NCI-H226 (cell line): ENCODE measurements around the gene MZF1.
"Not testable (repeated sequence)": the region's sequence is repeated elsewhere in the genome, so short reads cannot be mapped to it uniquely, and the experiment has no call there.

Experiments
- DNase-seq: peaks from one replicate; pipeline ENCODE4 v3.0.0-alpha.2; 2015

MZF1 gene

DNA sequence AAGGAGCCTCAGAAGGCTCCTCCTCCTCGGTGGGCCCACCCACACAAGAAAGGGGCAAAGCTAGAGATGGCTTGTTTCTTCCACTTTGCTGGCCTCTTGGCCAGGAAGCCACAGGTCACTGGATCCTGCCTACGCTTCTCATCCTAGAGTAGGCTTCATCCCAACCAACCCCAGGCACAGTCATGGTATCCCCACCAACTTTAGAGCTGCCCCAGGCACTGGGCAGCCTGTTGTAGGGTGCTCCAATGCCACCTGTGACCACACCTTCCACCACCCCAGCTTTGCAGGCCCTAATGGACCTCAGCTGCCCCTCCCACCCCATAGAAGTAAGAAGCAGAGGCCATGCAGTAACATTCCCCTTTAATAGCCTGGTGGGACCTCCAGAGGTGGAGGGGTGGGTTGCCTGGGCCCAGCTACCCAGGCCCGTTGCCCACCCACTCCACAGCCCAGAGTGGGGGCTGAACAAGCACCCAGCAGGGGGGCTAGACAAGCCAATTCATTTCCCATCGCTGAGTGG is 17.7 kb downstream of the MZF1 start:
- DNase-seq = no peak

DNA sequence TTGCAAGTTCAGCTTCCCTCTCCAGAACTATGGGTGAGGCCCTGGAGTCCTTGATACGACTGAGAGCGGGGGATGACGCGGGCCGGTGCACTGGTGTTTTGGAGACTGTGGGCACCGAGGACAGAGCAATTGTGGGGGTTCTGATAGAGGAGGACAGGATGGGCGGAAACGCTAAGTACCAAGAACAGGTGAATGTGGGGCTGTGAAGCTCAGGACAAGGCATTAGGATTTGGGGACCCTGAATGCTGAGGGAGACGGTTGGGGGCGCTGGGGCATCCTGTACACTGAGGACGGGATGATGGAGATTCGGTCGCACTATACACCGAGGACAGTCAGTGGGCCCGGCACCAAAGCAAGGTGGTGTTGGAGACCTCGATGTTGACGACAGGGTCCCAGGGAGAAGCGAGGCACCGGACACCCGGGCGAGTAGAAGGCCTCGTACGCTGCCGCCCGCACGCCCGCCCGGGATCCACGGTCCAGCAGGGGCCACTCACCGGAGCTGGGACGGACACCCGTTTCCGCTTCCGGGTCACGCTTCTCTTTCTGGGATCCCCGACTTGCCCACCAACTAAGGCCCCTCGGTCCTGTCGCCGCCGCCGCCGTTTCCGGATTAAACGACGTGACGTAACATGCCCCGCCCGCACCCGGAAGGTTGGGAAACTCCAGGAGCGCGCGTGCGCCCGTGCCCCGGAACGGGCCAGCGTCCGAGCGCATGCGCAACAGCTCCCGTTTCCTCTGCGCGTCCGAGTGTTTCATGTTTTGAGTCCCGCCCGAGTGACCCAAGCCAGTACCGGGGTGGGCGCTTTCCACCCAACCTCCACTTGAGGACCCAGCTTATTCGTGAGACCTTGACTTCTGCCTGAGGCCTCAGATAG is 18.4 kb downstream of the MZF1 start, which contains the start of gene CHMP2A:
Gene CHMP2A (minus strand): TSS at position 612 of the 875 bp plus-strand sequence. CDS start 893 bp downstream, outside the sequence.
- DNase-seq = peak; percentile 96

DNA sequence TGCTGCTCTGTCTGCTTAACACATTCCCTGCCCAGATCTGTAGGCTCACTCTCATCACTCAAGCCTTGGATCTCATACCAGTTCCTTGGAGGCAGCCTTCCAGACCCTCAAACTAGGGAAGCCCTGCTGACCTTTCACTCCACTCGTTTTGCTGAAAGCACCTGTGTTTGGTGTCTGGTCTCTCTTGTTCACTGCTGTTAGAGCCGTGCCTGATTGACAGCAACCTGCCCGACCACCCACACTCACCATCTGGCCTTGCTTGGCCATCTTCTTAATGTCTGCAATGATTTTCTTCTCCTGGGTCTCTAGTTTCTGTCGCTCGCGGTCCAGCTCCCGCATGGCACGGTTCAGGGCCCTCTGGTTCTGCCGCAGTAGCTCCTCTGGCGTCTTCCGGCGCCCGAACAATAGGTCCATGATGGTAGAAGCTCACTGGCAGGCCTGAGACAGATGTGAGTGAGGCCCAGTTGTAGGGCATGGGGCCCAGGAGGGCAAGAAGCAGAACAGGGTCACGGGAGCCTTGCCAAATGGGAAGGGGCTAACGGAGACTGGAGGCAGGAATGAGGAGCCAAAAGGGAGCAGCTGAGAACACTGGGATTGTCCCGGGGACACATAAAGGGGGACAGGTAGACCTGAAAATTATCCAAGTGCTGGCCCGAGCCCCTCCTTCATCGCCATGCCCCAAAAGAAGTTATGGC is 19.2 kb downstream of the MZF1 start:
- DNase-seq = no peak

DNA sequence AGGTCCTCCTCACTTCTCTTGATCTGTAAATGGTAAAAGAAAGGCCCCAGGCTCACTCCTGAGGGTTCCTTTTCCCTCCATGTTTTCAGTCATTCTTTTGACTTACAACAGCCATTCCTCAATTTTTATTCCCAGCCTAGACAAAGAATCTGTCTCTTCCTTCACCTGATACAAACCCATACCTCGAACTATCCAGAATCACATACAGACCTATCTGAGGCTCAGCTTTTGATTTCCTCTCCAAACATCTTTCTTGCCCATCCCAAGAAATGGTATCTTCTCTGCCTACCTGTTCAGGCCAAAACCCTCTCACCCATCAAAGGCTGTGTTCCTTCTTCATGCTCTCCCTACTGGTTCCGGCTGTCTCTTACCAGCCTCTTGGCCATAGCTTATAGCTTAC is 20.5 kb downstream of the MZF1 start:
- DNase-seq = no peak

DNA sequence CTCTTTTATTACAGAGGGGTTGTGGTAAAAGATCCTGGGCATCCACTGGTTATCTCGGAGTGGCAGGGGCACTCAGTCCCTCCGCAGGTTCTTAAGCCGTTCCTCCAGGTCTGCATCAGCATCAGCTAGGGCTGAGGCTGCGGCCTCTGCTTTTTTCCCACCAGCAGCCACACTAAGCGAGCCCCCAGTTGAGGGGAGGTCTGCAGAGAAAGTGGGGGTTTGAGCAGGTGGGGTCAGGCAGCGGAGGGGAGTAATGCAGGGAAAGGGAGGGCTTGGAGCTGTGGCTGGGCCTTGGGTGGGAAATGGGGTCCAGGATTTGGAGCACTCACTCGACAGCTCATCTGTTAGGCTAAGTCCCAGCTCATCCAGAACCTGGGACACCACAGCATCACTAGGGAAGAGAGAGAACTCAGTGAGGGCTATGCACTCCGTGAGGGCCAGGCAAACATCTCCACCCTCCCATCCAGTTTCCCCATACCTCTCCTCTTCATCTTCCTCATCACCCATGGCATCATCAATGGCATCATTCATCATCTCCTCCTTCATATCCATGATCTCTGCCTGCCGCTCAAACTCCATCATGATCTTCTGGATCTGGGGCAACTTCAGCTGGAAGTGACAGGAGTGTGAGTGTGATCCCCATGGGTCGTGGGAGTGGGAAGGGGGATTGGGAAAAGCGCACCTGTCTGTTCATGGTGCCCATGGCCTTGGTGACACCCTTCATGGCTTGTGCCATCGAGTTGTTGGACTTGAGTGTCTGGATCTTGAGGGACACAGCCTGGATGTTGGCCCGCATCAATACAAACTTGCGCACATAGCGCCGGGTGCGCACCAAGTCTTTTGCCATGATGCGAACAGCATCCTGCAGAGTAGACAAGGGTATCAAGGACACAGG is 21.3 kb downstream of the MZF1 start:
- no peak for DNase-seq

DNA sequence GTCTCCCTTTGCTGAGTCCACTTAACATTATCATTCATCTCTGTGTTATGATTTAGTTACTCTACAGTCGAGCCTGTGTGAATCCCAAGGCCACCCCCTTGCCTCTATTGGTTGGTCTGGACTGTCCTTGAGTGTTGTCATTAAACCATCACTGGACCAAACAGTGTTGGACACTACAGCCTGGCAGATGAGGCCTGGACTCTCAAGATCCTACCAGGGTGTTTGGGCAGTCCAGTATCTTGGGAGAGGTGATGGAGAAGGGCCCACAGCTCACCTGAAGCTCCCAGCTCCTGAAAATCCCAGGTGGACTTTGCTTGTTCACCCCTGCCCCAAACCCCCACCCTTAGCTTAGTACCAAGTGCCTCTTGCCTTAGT is 22.0 kb downstream of the MZF1 start:
- DNase-seq = no peak

DNA sequence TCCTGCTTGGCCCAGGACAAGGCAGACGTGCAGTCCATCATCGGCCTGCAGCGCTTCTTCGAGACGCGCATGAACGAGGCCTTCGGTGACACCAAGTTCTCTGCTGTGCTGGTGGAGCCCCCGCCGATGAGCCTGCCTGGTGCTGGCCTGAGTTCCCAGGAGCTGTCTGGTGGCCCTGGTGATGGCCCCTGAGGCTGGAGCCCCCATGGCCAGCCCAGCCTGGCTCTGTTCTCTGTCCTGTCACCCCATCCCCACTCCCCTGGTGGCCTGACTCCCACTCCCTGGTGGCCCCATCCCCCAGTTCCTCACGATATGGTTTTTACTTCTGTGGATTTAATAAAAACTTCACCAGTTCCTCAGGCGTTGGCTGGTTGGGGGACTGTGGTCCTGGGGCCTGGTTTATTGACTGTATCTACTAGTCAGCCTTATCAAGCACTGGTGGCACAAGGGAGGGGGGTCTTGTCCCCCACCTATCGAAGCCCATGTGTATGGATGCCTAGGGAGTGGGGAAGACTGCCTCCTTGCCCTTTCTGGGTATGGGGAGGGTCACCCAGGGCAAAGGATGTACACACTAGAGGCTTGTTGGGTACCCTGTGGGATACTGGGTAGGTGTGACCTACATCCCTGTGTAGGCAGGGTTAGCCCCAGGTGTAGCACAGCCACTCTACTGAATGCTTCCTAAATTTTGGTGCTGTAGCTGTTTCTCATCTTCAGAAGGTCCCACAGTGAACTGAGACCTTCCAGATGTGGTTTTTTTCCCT is 22.6 kb downstream of the MZF1 start:
- DNase-seq = no peak

DNA sequence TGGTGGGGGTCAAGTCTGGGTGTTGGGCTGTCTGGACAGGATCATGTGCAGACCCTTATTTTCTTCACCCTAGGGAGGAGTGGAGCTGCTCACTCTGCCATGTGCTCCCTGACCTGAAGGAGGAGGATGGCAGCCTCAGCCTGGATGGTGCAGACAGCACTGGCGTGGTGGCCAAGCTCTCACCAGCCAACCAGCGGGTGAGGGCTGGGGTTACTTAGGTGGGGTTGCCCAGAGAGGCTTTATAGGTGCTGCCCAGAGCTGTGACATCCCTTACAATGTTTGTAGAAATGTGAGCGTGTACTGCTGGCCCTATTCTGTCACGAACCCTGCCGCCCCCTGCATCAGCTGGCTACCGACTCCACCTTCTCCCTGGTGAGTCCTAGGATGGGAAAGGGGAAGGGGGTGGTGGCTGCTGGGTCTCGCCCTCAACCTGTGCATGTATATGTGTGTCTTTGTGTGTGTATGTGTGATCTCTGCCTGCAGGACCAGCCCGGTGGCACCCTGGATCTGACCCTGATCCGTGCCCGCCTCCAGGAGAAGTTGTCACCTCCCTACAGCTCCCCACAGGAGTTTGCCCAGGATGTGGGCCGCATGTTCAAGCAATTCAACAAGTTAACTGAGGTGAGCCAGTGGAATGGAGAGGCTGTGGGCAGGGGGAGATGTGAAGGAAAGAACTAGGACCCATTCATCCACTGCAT is 23.3 kb downstream of the MZF1 start:
- no peak for DNase-seq

DNA sequence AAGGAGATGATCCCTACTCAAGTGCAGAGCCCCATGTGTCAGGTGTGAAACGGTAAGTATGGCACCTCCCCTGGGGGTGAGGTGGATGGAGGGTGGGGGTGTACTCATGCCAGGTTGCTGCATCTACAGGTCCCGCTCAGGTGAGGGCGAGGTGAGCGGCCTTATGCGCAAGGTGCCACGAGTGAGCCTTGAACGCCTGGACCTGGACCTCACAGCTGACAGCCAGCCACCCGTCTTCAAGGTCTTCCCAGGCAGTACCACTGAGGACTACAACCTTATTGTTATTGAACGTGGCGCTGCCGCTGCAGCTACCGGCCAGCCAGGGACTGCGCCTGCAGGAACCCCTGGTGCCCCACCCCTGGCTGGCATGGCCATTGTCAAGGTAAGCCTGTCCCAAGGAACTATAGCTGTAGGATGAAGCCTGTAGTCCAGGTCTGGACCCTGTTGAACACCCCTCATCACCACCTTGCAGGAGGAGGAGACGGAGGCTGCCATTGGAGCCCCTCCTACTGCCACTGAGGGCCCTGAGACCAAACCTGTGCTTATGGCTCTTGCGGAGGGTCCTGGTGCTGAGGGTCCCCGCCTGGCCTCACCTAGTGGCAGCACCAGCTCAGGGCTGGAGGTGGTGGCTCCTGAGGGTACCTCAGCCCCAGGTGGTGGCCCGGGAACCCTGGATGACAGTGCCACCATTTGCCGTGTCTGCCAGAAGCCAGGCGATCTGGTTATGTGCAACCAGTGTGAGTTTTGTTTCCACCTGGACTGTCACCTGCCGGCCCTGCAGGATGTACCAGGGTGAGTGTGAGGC is 24.1 kb downstream of the MZF1 start:
- no peak for DNase-seq

DNA sequence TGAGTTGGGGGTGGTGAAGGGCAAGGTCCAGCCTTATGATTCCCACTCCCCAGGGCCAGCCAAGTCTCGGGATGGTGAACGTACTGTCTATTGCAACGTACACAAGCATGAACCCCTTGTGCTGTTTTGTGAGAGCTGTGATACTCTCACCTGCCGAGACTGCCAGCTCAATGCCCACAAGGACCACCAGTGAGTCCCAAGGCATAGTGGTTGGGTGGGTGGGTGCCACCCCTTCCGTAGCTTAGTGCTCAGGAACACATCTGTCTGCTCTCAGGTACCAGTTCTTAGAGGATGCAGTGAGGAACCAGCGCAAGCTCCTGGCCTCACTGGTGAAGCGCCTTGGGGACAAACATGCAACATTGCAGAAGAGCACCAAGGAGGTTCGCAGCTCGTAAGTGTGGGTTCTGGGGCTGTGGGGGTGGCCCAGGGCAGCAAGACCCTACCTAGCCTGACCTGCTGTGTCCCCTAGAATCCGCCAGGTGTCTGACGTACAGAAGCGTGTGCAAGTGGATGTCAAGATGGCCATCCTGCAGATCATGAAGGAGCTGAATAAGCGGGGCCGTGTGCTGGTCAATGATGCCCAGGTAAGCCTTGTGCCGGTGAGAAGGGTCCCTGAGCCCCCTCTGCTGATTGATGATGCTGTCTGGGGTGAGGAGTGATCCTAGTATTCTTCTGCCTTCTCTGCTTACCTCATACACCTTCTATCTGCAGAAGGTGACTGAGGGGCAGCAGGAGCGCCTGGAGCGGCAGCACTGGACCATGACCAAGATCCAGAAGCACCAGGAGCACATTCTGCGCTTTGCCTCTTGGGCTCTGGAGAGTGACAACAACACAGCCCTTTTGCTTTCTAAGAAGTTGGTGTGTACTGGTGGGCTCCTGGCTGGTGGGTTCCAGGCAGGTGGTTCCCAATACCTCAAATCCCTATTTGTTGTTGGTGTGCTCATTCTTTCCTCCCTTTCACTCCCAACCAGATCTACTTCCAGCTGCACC is 25.5 kb downstream of the MZF1 start:
- DNase-seq = no peak

DNA sequence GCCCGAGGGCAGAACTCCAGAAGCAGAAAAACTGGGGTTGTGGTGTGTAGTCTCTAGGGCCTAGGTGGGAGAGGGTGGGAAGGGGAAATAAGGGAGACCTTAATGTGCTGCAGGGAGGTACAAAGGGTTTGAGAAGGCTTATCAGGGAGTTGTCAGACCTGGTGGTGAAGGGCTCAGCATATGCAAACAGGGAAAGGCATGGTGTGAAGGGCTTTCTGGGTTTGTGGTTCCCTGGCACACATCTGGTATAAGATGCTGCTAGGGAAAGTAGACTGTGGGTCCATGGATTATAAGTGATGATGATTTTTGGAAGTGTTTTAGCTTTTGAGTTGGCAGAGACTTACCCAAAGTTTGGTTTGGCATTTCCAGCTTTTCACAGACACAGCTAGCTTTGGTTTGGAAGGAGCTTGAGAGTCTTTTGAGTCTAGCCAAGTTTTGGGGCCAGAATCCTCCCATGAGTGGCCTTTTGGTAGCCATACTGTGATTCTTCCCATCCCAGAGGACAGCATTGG is 27.1 kb downstream of the MZF1 start:
- no peak for DNase-seq

DNA sequence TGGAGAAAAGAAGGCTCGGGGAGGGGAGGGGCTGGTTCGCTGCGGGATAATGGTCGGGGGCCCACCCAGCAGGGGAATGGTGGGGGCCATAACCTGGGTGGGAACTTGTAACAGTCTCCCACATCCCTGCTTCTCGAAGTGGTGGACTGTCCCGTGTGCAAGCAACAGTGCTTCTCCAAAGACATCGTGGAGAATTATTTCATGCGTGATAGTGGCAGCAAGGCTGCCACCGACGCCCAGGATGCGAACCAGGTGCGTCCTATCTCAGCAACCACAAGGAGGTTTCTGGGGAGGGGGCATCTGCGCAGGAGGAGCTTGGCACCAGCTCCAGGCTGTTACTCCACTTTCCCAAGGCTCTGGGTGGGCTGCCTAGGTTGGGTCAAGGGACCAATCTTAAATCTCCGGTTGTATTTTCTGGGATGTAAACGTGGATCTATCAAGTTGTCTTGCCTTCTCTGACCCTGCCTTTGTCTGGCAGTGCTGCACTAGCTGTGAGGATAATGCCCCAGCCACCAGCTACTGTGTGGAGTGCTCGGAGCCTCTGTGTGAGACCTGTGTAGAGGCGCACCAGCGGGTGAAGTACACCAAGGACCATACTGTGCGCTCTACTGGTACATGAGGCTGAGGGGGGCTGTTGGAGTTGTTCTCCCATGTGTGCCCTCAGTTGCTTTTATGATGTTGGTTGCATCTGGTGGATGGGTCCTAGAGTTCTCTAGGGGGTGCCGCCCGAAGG is 27.7 kb downstream of the MZF1 start:
- no peak for DNase-seq

DNA sequence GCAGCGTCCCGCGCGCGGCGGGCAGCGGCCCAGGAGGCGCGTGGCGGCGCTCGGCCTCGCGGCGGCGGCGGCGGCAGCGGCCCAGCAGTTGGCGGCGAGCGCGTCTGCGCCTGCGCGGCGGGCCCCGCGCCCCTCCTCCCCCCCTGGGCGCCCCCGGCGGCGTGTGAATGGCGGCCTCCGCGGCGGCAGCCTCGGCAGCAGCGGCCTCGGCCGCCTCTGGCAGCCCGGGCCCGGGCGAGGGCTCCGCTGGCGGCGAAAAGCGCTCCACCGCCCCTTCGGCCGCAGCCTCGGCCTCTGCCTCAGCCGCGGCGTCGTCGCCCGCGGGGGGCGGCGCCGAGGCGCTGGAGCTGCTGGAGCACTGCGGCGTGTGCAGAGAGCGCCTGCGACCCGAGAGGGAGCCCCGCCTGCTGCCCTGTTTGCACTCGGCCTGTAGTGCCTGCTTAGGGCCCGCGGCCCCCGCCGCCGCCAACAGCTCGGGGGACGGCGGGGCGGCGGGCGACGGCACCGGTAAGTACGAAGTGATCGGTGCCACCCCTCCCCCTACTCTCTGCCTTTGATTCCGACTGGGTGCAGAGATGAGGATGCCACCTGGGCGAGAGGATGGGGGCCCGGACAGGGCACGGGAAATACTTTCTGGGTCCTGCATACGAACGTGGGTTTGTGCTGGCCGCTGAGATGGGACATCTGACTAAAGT is 28.4 kb downstream of the MZF1 start:
- DNase-seq = peak; percentile 43

DNA sequence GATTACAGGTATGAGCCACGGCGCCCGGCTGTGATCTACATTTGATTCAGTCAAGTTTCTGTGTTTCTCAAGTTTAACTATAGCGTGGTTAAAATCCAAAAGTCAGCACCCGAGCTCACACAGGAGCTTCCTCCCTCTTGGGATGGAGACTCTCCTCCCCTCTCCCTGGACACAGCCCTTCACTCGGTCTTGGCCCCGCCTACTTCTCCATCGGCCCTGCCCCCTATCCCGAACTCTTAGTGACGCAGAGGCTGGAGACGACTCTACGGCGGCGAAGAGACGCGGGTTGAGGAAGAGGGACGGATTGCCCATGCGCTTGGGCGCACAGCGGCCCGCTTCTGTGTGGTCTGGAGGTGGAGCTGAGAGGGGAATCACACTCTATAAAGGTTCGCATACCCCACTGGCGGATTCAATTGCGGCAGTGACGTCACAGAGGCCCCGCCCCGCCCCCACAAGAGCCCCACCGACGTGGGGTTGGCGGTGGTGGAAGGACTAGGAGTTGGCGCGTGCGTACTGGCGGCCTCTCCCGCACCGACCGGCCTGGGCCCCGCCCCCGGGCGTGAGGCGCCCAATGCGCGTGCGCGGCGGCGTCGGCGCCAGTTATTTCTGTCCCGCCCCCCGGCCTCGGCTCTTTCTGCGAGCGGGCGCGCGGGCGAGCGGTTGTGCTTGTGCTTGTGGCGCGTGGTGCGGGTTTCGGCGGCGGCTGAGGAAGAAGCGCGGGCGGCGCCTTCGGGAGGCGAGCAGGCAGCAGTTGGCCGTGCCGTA is 29.1 kb downstream of the MZF1 start, which contains the start of gene TRIM28:
Gene TRIM28 (plus strand): TSS at position 239 of the 765 bp plus-strand sequence. CDS start 694 bp downstream, outside the sequence.
- DNase-seq = peak; percentile 100

DNA sequence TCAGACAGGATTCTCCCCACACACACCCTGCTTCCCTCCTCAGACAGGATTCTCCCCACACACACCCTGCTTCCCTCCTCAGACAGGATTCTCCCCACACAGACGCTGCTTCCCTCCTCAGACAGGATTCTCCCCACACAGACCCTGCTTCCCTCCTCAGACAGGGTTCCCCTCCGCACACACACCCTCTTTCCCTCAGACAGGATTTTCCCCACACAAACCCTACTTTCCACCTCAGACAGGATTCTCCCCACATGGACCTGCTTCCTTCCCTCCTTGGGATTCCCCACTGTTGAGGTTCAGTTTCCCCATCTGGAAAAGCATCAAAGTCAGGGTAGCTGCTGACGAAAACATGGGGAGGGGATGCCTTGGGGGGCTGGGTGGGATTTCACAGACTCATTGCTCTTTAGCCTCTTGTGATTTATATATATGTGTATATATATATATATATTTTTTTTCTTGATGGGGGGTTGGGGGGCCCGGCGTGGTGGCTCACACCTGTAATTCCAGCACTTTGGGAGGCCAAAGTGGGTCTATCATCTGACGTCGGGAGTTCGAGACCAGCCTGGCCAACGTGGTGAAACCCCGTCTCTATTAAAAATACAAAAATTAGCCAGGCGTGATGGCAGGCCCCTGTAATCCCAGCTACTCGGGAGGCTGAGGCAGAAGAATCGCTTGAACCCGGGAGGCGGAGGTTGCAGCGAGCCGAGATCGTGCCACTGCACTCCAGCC is 30.3 kb downstream of the MZF1 start:
- not testable (repeated sequence) for DNase-seq

DNA sequence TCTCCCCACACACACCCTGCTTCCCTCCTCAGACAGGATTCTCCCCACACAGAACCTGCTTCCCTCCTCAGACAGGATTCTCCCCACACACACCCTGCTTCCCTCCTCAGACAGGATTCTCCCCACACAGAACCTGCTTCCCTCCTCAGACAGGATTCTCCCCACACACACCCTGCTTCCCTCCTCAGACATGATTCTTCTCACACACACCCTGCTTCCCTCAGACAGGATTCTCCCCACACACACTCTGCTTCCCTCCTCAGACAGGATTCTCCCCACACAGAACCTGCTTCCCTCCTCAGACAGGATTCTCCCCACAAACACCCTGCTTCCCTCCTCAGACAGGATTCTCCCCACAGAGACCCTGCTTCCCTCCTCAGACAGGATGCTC is 34.0 kb downstream of the MZF1 start:
- DNase-seq = not testable (repeated sequence)
